K562 (cell line): Measurements from ENCODE around the gene IGF1R.

Experiments
- FOXJ2 ChIP-seq: fragments of 200-800 bp; sonication (Bioruptor generic); IDR thresholded peaks from 2 replicates; pipeline ENCODE4 v1.6.1; 2016; ENCODE audit warnings: missing genetic modification characterization, missing compliant biosample characterization
- JUN ChIP-seq, 2 experiments: sonication (generic) in 1 of 2; formaldehyde crosslinking in 1 of 2; IDR thresholded peaks; 2 replicates each; pipeline versions ENCODE4 v1.6.1 to v1.8.0; 2012 to 2022; ENCODE audit warnings: borderline replicate concordance in 2 of 2, mild to moderate bottlenecking in 2 of 2, improper control_type of control experiment in 1 of 2, low read depth in 1 of 2, low read length in 1 of 2, missing genetic modification reagents in 1 of 2
- RFX5 ChIP-seq: IDR thresholded peaks from 2 replicates; pipeline ENCODE4 v1.6.1; 2011; ENCODE audit warnings: low read depth, mild to moderate bottlenecking, improper control_type of control experiment, low read length

GRCh38 chr15:98916826-98917225, 268.5 kb downstream of the IGF1R start:
- TF ChIP-seq JUN (IDR thresholded peaks at IDR 0.05; ENCODE audit: borderline replicate concordance, low read depth, low read length) (no peak), JUN (CRISPR knock-in tag; IDR thresholded peaks at IDR 0.05; ENCODE audit: borderline replicate concordance) (no peak), RFX5 (no peak), FOXJ2 (no peak)
